ENCODE measurements around the gene TPSD1. TPM values are rescaled to one million over a fixed set of nuclear protein-coding genes. Genes with fewer than 3 reads are reported as not detected.

TPSD1 gene
- total RNA-seq, 1 experiment from 2014 or later = 0.26 TPM

DNA sequence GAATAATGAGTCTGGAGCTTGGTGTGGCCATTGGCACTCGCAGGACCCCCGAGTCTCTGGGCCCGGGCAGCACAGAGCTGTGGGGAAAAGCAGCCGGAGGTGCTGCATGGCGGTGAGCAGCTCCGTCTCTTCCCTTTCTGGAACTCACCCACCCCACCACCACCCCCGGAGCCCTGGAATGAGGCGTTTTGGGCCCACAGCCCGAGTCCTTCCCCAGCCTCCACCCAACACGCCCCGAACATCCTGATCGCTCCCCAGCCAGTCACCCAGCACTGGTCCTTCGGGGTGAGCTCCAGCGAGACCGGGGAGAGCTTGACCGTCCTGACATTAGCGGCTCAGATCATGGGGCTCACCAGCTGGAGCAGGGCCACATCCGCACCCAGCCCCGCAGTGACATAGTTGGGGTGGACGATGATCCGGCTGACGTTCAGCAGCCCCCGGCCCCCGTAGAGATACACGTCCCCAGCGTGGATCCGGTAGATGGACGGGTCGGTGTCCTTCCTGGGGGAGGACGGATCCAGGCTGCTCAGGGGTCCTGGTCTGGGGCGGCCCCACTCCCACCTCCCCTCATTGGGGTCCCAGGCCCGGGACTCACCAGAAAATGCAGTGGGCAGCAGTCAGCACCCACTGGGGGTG, 6.5 kb downstream of the TPSD1 start:
- Histone ChIP-seq H3K36me3 (ENCODE audit: control insufficient read depth, insufficient read depth, low read length) (no peaks in the 10 kb centered on the region), H3K27me3 (ENCODE audit: control insufficient read depth, insufficient read depth, low read length) (no peaks in the 10 kb centered on the region), H3K27ac (ENCODE audit: low read length) (no peak overlapping the region), H3K9me3 (ENCODE audit: control insufficient read depth, insufficient read depth, low read depth, low read length) (no peaks in the 10 kb centered on the region), H3K4me3 (ENCODE audit: low read depth in 2 of 2, low read length in 2 of 2) (no peak overlapping the region), H3K4me1 (ENCODE audit: control insufficient read depth, insufficient read depth, low read length) (no peaks in the 10 kb centered on the region; the same call in 1 of the 2 replicates)
- BruUV-seq (replicated peaks) = no TSS peak
- intact Hi-C loops (cut with micrococcal nuclease; ENCODE audit: unreplicated experiment) = no loop called here
- ATAC-seq = no peak
- ChIA-PET POLR2A (no interaction called here), CTCF (no interaction called here)
- no peak for DNase-seq (ENCODE audit: low read depth, low spot score)
- TF ChIP-seq, protein P1, sequence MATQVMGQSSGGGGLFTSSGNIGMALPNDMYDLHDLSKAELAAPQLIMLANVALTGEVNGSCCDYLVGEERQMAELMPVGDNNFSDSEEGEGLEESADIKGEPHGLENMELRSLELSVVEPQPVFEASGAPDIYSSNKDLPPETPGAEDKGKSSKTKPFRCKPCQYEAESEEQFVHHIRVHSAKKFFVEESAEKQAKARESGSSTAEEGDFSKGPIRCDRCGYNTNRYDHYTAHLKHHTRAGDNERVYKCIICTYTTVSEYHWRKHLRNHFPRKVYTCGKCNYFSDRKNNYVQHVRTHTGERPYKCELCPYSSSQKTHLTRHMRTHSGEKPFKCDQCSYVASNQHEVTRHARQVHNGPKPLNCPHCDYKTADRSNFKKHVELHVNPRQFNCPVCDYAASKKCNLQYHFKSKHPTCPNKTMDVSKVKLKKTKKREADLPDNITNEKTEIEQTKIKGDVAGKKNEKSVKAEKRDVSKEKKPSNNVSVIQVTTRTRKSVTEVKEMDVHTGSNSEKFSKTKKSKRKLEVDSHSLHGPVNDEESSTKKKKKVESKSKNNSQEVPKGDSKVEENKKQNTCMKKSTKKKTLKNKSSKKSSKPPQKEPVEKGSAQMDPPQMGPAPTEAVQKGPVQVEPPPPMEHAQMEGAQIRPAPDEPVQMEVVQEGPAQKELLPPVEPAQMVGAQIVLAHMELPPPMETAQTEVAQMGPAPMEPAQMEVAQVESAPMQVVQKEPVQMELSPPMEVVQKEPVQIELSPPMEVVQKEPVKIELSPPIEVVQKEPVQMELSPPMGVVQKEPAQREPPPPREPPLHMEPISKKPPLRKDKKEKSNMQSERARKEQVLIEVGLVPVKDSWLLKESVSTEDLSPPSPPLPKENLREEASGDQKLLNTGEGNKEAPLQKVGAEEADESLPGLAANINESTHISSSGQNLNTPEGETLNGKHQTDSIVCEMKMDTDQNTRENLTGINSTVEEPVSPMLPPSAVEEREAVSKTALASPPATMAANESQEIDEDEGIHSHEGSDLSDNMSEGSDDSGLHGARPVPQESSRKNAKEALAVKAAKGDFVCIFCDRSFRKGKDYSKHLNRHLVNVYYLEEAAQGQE (IDR thresholded peaks at IDR 0.05; ENCODE audit: insufficient read depth in 1 of 2, low read depth in 2 of 2, low read length in 1 of 2) = no peak
- TF ChIP-seq POLR2AphosphoS5 (IDR thresholded peaks at IDR 0.05; ENCODE audit: low read depth, low read length) = no peak
- TF ChIP-seq, protein P2, sequence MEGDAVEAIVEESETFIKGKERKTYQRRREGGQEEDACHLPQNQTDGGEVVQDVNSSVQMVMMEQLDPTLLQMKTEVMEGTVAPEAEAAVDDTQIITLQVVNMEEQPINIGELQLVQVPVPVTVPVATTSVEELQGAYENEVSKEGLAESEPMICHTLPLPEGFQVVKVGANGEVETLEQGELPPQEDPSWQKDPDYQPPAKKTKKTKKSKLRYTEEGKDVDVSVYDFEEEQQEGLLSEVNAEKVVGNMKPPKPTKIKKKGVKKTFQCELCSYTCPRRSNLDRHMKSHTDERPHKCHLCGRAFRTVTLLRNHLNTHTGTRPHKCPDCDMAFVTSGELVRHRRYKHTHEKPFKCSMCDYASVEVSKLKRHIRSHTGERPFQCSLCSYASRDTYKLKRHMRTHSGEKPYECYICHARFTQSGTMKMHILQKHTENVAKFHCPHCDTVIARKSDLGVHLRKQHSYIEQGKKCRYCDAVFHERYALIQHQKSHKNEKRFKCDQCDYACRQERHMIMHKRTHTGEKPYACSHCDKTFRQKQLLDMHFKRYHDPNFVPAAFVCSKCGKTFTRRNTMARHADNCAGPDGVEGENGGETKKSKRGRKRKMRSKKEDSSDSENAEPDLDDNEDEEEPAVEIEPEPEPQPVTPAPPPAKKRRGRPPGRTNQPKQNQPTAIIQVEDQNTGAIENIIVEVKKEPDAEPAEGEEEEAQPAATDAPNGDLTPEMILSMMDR (IDR thresholded peaks at IDR 0.05) = no peak
- no peak for TF ChIP-seq TCF7L2 (IDR thresholded peaks at IDR 0.05; ENCODE audit: low read depth, low read length)
- no peak for TF ChIP-seq SIN3A (IDR thresholded peaks at IDR 0.05; ENCODE audit: borderline replicate concordance, insufficient read depth, low read depth, low read length)
- in situ Hi-C loops (cut with HindIII; ENCODE audit: low pct_unique_long_range_greater_than_20kb, low sequenced_read_pairs) = no loop called here

DNA sequence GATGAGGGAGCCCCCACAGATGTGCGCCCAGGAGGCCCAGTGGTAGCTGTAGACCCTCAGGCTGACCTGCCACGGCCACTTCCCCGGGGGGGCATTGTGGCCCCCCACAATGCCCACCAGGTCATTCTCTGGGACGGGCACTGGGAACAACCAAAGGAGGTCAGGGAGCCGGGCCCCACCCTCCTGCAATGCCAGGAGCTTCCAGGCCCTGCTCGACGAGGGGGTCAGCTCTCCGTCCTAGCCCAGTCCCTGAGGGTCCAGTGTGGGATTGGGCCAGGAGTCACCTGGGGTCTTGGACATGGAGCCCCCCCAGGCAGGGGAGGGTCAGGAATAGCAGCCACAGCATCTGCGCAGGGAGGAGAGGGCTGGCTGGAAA, 7.0 kb downstream of the TPSD1 start:
- no peaks in the 10 kb centered on the region for H3K36me3 ChIP-seq (ENCODE audit: control insufficient read depth, insufficient read depth, low read length)
- in situ Hi-C loops (cut with HindIII; ENCODE audit: low pct_unique_long_range_greater_than_20kb, low sequenced_read_pairs) (no loop called here), intact Hi-C loops (cut with micrococcal nuclease; ENCODE audit: unreplicated experiment) (no loop called here)
- H3K4me1 ChIP-seq (ENCODE audit: control insufficient read depth, insufficient read depth, low read length) = no peaks in the 10 kb centered on the region; the same call in 1 of the 2 replicates
- H3K4me3 ChIP-seq (ENCODE audit: low read depth in 2 of 2, low read length in 2 of 2) = no peak overlapping the region
- POLR2A ChIA-PET = no interaction called here
- H3K27me3 ChIP-seq (ENCODE audit: control insufficient read depth, insufficient read depth, low read length) = no peaks in the 10 kb centered on the region
- H3K27ac ChIP-seq (ENCODE audit: low read length) = no peak overlapping the region
- CTCF ChIA-PET = no interaction called here
- ATAC-seq (no peak), DNase-seq (ENCODE audit: low read depth, low spot score) (no peak)
- no TSS peak for BruUV-seq (replicated peaks)
- no peaks in the 10 kb centered on the region for H3K9me3 ChIP-seq (ENCODE audit: control insufficient read depth, insufficient read depth, low read depth, low read length)
- TF ChIP-seq SIN3A (IDR thresholded peaks at IDR 0.05; ENCODE audit: borderline replicate concordance, insufficient read depth, low read depth, low read length) = no peak
- TF ChIP-seq TCF7L2 (IDR thresholded peaks at IDR 0.05; ENCODE audit: low read depth, low read length) = no peak
- TF ChIP-seq, protein P1 (IDR thresholded peaks at IDR 0.05; ENCODE audit: insufficient read depth in 1 of 2, low read depth in 2 of 2, low read length in 1 of 2) = no peak
- TF ChIP-seq, protein P2 (IDR thresholded peaks at IDR 0.05) = no peak
- TF ChIP-seq POLR2AphosphoS5 (IDR thresholded peaks at IDR 0.05; ENCODE audit: low read depth, low read length) = no peak

All from Panc1 (cell line).